GM12878 (cell line): ENCODE results near the gene RPL26. TPM values are rescaled to one million over a fixed set of nuclear protein-coding genes. Genes with fewer than 3 reads are reported as not detected.

Experiments used
- ATAC-seq: fragments of 200-7000 bp; cut with Tn5 transposase; 3 replicates; pipeline ENCODE4 v1.9.1; 2020; ENCODE audit warnings: mild to moderate bottlenecking, moderate library complexity
- BruUV-seq: library from RNA; stranded (reverse); fragments of 400-500 nt; replicated peaks from 2 replicates; lab custom pipeline; 2021; lab: Mats Ljungman, UMichigan
- CTCF ChIA-PET: fragments of 300-600 bp; sonication (Branson Sonifier 250); formaldehyde crosslinking; extraction: SDS; loops from one replicate; lab custom pipeline; 2021; ENCODE audit warnings: inconsistent platforms; lab: Yijun Ruan, JAX
- POLR2A ChIA-PET: fragments of 350-600 bp; formaldehyde crosslinking; extraction: SDS; loops from one replicate; lab custom pipeline; 2021; ENCODE audit warnings: inconsistent platforms; lab: Charles Lee
- RAD21 ChIA-PET: fragments of 300-600 bp; sonication (Branson Sonifier 250); formaldehyde crosslinking; loops from one replicate; lab custom pipeline; 2023; ENCODE audit warnings: antibody characterized with exemption; ENCODE audit not compliant: unreplicated experiment; lab: Charles Lee
- SMC1A ChIA-PET: fragments of 300-600 bp; sonication (Branson Sonifier 250); formaldehyde crosslinking; loops from one replicate; lab custom pipeline; 2023; ENCODE audit not compliant: unreplicated experiment, uncharacterized antibody; lab: Charles Lee
- DNase-seq: peaks from one replicate; pipeline ENCODE4 v3.0.0-alpha.2; 2011; ENCODE audit warnings: low read depth, low spot score
- FAIRE-seq: peaks from 3 replicates; lab custom pipeline; 2011; peaks lifted over from hg19 to GRCh38; lab: Jason Lieb, UNC
- H2AFZ ChIP-seq: 2 replicates; pipeline ENCODE4 v1.6.0; 2011; ENCODE audit warnings: low read depth, low read length, control low read depth; ENCODE audit not compliant: control insufficient read depth
- H3K27ac ChIP-seq: 2 replicates; pipeline ENCODE4 v1.5.1; 2011; ENCODE audit warnings: control low read depth; ENCODE audit not compliant: control insufficient read depth, insufficient read depth
- H3K27me3 ChIP-seq, 2 experiments: replicated peaks in 1 of 2; 2 replicates each; pipeline versions ENCODE4 v1.6.0 to v1.6.1; 2011; ENCODE audit warnings: low read length in 1 of 2; ENCODE audit not compliant: control insufficient read depth in 2 of 2, insufficient read depth in 2 of 2
- H3K36me3 ChIP-seq, 2 experiments: 2 replicates each; pipeline ENCODE4 v1.5.1; 2011; ENCODE audit warnings: low read length in 1 of 2; ENCODE audit not compliant: control insufficient read depth in 2 of 2, insufficient read depth in 2 of 2
- H3K4me1 ChIP-seq: 2 replicates; pipeline ENCODE4 v1.6.1; 2011; ENCODE audit warnings: mild to moderate bottlenecking, low read length, moderate library complexity, mixed read lengths; ENCODE audit not compliant: control insufficient read depth, insufficient read depth
- H3K4me2 ChIP-seq: 2 replicates; pipeline ENCODE4 v1.6.0; 2011; ENCODE audit warnings: control low read depth; ENCODE audit not compliant: control insufficient read depth, insufficient read depth
- H3K4me3 ChIP-seq: fragments of 200-600 bp; sonication (generic); 2 replicates; pipeline ENCODE4 v1.5.1; 2016
- H3K79me2 ChIP-seq: 2 replicates; pipeline ENCODE4 v1.6.0; 2011; ENCODE audit warnings: low read length; ENCODE audit not compliant: control insufficient read depth, insufficient read depth
- H3K9ac ChIP-seq: 2 replicates; pipeline ENCODE4 v1.8.0; 2011; ENCODE audit warnings: low read length, control low read depth, mixed read lengths; ENCODE audit not compliant: control insufficient read depth, insufficient read depth
- H3K9me3 ChIP-seq: replicated peaks from 3 replicates; pipeline ENCODE4 v1.5.1; 2011; ENCODE audit warnings: mild to moderate bottlenecking, low read length; ENCODE audit not compliant: control insufficient read depth, insufficient read depth
- H4K20me1 ChIP-seq: 2 replicates; pipeline ENCODE4 v1.6.0; 2011; ENCODE audit not compliant: control insufficient read depth, insufficient read depth
- ATF7 ChIP-seq: fragments of 450-650 bp; IDR thresholded peaks from 2 replicates; pipeline ENCODE4 v1.6.1; 2016; ENCODE audit warnings: low read depth, mild to moderate bottlenecking
- EED ChIP-seq: sonication (generic); IDR thresholded peaks from 2 replicates; pipeline ENCODE4 v1.6.1; 2016; ENCODE audit warnings: antibody characterized with exemption, low read depth
- MLLT1 ChIP-seq: fragments of 450-650 bp; IDR thresholded peaks from 2 replicates; pipeline ENCODE4 v1.6.1; 2016; ENCODE audit warnings: mild to moderate bottlenecking
- MYB ChIP-seq: fragments of 150-350 bp; IDR thresholded peaks from 2 replicates; pipeline ENCODE4 v1.6.1; 2014; ENCODE audit warnings: mild to moderate bottlenecking, low read depth, low read length, borderline replicate concordance
- RAD21 ChIP-seq: IDR thresholded peaks from 2 replicates; pipeline ENCODE4 v1.6.1; 2011; ENCODE audit warnings: mild to moderate bottlenecking, low read depth, low read length, moderate library complexity; ENCODE audit not compliant: insufficient read depth
- RUNX3 ChIP-seq: IDR thresholded peaks from 2 replicates; pipeline ENCODE4 v1.6.1; 2012; ENCODE audit warnings: low read length, inconsistent platforms
- SIN3A ChIP-seq: IDR thresholded peaks from 2 replicates; pipeline ENCODE4 v1.6.1; 2012; ENCODE audit warnings: low read depth, low read length, improper control_type of control experiment
- SREBF2 ChIP-seq: IDR thresholded peaks from 2 replicates; pipeline ENCODE4 v1.6.1; 2012; ENCODE audit warnings: mild to moderate bottlenecking, low read length
- WGBS: methylation state at CpG from one replicate; pipeline ENCODE4 v1.1.6; 2016; ENCODE audit warnings: low lambda C conversion rate; ENCODE audit not compliant: insufficient replicate concordance, insufficient coverage; ENCODE audit errors: missing lambda C conversion rate; 5-methylcytosine and 5-hydroxymethylcytosine counted together
- in situ Hi-C: fragments of 300-500 bp; cut with MboI; formaldehyde crosslinking; loops from 9 replicates; pipeline ENCODE4 v1.14.3; 2018; ENCODE audit warnings: mixed read lengths
- intact Hi-C: fragments of 100-400 bp; cut with micrococcal nuclease; formaldehyde crosslinking; loops from one replicate; pipeline ENCODE4 v1.14.2; 2022; ENCODE audit not compliant: unreplicated experiment
- polyA plus RNA-seq, 11 experiments: library from polyadenylated mRNA; depleted of rRNA in 4 of 11; unstranded in 6 of 11; stranded (reverse) in 5 of 11; fragments of >200 nt; fragmentation: Nextera tagmentation in 4 of 11; fragmentation: Illumina TruSeq in 1 of 11; extraction: Ambion mirVana in 4 of 11; extraction: Trizol in 1 of 11; gene quantifications; 1 replicate in 1 of 11; 2 replicates in 10 of 11; pipeline versions ENCODE4 v1.2.1 to v1.2.3, GENCODE V29; 2011 to 2016; ENCODE audit warnings: inconsistent platforms in 2 of 11, missing spikeins in 2 of 11, low read depth in 1 of 11
- total RNA-seq, 4 experiments: library from RNA; depleted of rRNA in 3 of 4; stranded (reverse); fragments of >200 nt in 3 of 4; fragmentation: Illumina TruSeq in 1 of 4; extraction: Trizol in 1 of 4; gene quantifications; 2 replicates each; pipeline versions ENCODE4 v1.2.1 to v1.2.3, GENCODE V29; 2013 to 2021
- TF ChIP-seq, protein P1 (sequence below): IDR thresholded peaks from 2 replicates; pipeline ENCODE4 v1.6.1; 2012; ENCODE audit warnings: mild to moderate bottlenecking, low read depth, low read length
- TF ChIP-seq, protein P2 (sequence below): fragments of 450-650 bp; conservative IDR thresholded peaks from 2 replicates; pipeline ENCODE4 v1.6.1; 2017; ENCODE audit warnings: mild to moderate bottlenecking, moderate library complexity

Gene RPL26
- total and polyA plus RNA-seq, 10 of the 15 experiments (the other 5 are each of a cell fraction or from before 2014, with no cell fraction given), result 1,451 to 9,244 (median 4,326) TPM

DNA sequence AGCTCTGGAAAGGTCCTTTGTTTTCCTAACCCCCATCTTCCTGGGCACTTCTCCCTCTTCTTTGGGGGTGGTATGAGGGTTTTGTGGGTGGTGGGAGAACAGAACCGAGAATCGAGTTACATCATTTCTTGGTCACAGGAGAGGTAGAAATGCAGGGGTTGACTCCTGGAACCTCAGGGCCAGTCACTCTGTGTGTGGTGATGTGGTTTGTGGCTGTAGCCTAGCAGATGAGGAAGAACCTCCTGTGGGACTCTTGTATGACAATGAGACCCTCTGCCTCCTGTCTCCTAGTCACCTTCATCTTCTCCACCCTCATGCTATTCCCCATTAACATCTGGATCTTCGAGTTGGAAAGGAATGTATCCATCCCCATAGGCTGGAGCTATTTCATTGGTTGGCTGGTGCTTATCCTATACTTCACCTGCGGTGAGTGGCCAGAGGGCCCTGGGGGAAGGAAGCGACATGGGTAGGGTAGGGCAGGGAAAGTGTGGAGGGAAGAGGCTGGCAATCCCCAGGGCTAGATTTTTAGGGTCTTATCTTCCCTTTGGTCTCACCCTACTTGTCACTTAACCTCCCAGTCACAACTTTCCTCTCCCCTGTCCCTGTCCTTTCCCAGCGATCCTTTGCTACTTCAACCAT is 37.8 kb downstream of the RPL26 start:
- 0 out of 3 replicates have a peak, but pooled peaks have one; percentile 21 for ATAC-seq
- ChIA-PET CTCF (interaction anchor here (1.0 kb wide), 1 partner anchor 11 kb away, joined by 3 read pairs; no protein-coding TSS in a partner anchor), RAD21 (no interaction called here), SMC1A (no interaction called here), POLR2A (no interaction called here)
- no peaks in the 10 kb centered on the region for H3K4me1 ChIP-seq
- in situ Hi-C loops (no loop called here), intact Hi-C loops (no loop called here)
- no peak overlapping the region for H3K27ac ChIP-seq
- no peaks in the 10 kb centered on the region for H3K27me3 ChIP-seq
- H3K4me3 ChIP-seq, result no peak overlapping the region
- peak; percentile 47 for TF ChIP-seq RUNX3
- TF ChIP-seq, protein P1, sequence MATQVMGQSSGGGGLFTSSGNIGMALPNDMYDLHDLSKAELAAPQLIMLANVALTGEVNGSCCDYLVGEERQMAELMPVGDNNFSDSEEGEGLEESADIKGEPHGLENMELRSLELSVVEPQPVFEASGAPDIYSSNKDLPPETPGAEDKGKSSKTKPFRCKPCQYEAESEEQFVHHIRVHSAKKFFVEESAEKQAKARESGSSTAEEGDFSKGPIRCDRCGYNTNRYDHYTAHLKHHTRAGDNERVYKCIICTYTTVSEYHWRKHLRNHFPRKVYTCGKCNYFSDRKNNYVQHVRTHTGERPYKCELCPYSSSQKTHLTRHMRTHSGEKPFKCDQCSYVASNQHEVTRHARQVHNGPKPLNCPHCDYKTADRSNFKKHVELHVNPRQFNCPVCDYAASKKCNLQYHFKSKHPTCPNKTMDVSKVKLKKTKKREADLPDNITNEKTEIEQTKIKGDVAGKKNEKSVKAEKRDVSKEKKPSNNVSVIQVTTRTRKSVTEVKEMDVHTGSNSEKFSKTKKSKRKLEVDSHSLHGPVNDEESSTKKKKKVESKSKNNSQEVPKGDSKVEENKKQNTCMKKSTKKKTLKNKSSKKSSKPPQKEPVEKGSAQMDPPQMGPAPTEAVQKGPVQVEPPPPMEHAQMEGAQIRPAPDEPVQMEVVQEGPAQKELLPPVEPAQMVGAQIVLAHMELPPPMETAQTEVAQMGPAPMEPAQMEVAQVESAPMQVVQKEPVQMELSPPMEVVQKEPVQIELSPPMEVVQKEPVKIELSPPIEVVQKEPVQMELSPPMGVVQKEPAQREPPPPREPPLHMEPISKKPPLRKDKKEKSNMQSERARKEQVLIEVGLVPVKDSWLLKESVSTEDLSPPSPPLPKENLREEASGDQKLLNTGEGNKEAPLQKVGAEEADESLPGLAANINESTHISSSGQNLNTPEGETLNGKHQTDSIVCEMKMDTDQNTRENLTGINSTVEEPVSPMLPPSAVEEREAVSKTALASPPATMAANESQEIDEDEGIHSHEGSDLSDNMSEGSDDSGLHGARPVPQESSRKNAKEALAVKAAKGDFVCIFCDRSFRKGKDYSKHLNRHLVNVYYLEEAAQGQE, result no peak
- H3K4me2 ChIP-seq, result no peak overlapping the region
- 33% methylated on average over 6 of the region's 6 CpGs for WGBS
- no peak for DNase-seq
- no peak for FAIRE-seq
- no peaks in the 10 kb centered on the region for H3K9me3 ChIP-seq
- no peak overlapping the region for H2AFZ ChIP-seq
- no peak overlapping the region for H3K9ac ChIP-seq
- no peaks in the 10 kb centered on the region for H4K20me1 ChIP-seq
- H3K79me2 ChIP-seq, result no peaks in the 10 kb centered on the region
- no peaks in the 10 kb centered on the region for H3K36me3 ChIP-seq
- BruUV-seq, result no TSS peak

DNA sequence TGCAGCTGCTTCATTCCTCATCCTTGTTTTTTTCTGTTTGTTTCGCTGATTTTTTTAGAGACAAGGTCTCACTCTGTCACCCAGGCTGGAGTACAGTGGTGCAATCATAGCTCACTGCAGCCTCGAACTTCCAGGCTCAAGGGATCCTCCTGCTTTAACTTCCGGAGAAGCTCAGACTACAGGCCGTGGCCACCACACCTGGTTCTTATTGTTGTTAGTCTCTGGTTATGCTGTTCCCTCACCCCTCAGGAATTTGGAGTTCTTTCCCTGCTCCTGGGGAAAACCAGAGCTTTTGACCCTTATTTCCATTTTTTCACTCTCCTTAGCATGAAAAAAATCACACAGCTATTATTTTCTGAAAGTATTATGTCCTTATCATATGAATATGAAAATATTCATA is 41.5 kb downstream of the RPL26 start:
- no peak for ATAC-seq
- Histone ChIP-seq H3K27ac (no peak overlapping the region), H3K4me2 (no peak overlapping the region), H3K4me1 (no peaks in the 10 kb centered on the region), H3K4me3 (no peak overlapping the region), H3K79me2 (no peaks in the 10 kb centered on the region), H3K27me3 (no peaks in the 10 kb centered on the region; a peak in 1 of 4 replicates), H3K36me3 (no peaks in the 10 kb centered on the region), H3K9me3 (no peaks in the 10 kb centered on the region), H4K20me1 (no peaks in the 10 kb centered on the region), H2AFZ (no peak overlapping the region), H3K9ac (no peak overlapping the region)
- no peak for FAIRE-seq
- ChIA-PET CTCF (interaction anchor here (0.5 kb wide), 1 partner anchor 1458 kb away, joined by 5 read pairs; no protein-coding TSS in a partner anchor), POLR2A (no interaction called here), RAD21 (no interaction called here), SMC1A (interaction anchor here (1.6 kb wide), 1 partner anchor 19 kb away, joined by 3 read pairs; no protein-coding TSS in a partner anchor)
- in situ Hi-C loops, result no loop called here
- DNase-seq, result no peak
- intact Hi-C loops, result no loop called here
- 28% methylated on average over 4 of the region's 4 CpGs for WGBS
- BruUV-seq, result no TSS peak
- TF ChIP-seq SREBF2, result no peak
- no peak for TF ChIP-seq RAD21
- TF ChIP-seq MLLT1, result no peak
- TF ChIP-seq SIN3A, result no peak
- TF ChIP-seq, protein P2, sequence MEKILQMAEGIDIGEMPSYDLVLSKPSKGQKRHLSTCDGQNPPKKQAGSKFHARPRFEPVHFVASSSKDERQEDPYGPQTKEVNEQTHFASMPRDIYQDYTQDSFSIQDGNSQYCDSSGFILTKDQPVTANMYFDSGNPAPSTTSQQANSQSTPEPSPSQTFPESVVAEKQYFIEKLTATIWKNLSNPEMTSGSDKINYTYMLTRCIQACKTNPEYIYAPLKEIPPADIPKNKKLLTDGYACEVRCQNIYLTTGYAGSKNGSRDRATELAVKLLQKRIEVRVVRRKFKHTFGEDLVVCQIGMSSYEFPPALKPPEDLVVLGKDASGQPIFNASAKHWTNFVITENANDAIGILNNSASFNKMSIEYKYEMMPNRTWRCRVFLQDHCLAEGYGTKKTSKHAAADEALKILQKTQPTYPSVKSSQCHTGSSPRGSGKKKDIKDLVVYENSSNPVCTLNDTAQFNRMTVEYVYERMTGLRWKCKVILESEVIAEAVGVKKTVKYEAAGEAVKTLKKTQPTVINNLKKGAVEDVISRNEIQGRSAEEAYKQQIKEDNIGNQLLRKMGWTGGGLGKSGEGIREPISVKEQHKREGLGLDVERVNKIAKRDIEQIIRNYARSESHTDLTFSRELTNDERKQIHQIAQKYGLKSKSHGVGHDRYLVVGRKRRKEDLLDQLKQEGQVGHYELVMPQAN, result no peak
- TF ChIP-seq MYB, result no peak
- no peak for TF ChIP-seq ATF7
- no peak for TF ChIP-seq EED
